Mesenchymal stem cell (in vitro differentiated cells and primary cell): ENCODE results near the gene BNIP3.

Experiments used
- DNase-seq: peaks from one replicate; pipeline ENCODE4 v3.0.0-alpha.2; 2013
- H2AFZ ChIP-seq: one replicate; pipeline ENCODE4 v1.6.1; 2013; ENCODE audit warnings: low read depth, mild to moderate bottlenecking, control low read depth, inconsistent platforms, low read length, moderate library complexity
- H2AK5ac ChIP-seq: 2 replicates; pipeline ENCODE4 v1.6.1; 2013; ENCODE audit warnings: low read length, moderate library complexity, mild to moderate bottlenecking, inconsistent platforms; ENCODE audit not compliant: severe bottlenecking
- H2BK120ac ChIP-seq: one replicate; pipeline ENCODE4 v1.6.1; 2013; ENCODE audit warnings: low read depth, mild to moderate bottlenecking, inconsistent platforms, low read length, moderate library complexity
- H2BK12ac ChIP-seq, 2 experiments: one replicate each; pipeline ENCODE4 v1.6.1; 2013; ENCODE audit warnings: inconsistent platforms in 2 of 2, low read length in 2 of 2, mild to moderate bottlenecking in 2 of 2, moderate library complexity in 2 of 2, control low read depth in 1 of 2
- H2BK15ac ChIP-seq: one replicate; pipeline ENCODE4 v1.6.1; 2013; ENCODE audit warnings: mild to moderate bottlenecking, low read depth, inconsistent platforms; ENCODE audit not compliant: poor library complexity, severe bottlenecking
- H2BK5ac ChIP-seq: 2 replicates; pipeline ENCODE4 v1.6.1; 2013; ENCODE audit warnings: low read depth, mild to moderate bottlenecking, low read length, control low read depth, inconsistent platforms; ENCODE audit not compliant: poor library complexity, severe bottlenecking
- H3K14ac ChIP-seq, 2 experiments: one replicate each; pipeline ENCODE4 v1.6.1; 2013; ENCODE audit warnings: inconsistent platforms in 2 of 2, low read length in 2 of 2, control low read depth in 1 of 2, mild to moderate bottlenecking in 1 of 2, moderate library complexity in 1 of 2
- H3K18ac ChIP-seq, 2 experiments: one replicate each; pipeline ENCODE4 v1.6.1; 2013; ENCODE audit warnings: inconsistent platforms in 2 of 2, low read length in 2 of 2, control low read depth in 1 of 2, low read depth in 1 of 2, mild to moderate bottlenecking in 1 of 2
- H3K23ac ChIP-seq, 2 experiments: one replicate each; pipeline ENCODE4 v1.6.1; 2013; ENCODE audit warnings: inconsistent platforms in 2 of 2, low read length in 2 of 2, mild to moderate bottlenecking in 2 of 2, moderate library complexity in 2 of 2, control low read depth in 1 of 2
- H3K27ac ChIP-seq: 2 replicates; pipeline ENCODE4 v1.5.1; 2013; ENCODE audit warnings: mild to moderate bottlenecking, moderate library complexity, low read length, control low read depth, inconsistent platforms; ENCODE audit not compliant: poor library complexity, severe bottlenecking
- H3K27me3 ChIP-seq, 2 experiments: 2 replicates each; pipeline versions ENCODE4 v1.6.1 to v1.7.0; 2013; ENCODE audit warnings: low read length in 2 of 2, mild to moderate bottlenecking in 2 of 2, moderate library complexity in 2 of 2, control low read depth in 1 of 2, inconsistent platforms in 1 of 2; ENCODE audit not compliant: control insufficient read depth in 1 of 2, insufficient read depth in 1 of 2
- H3K36me3 ChIP-seq, 2 experiments: 2 replicates each; pipeline versions ENCODE4 v1.6.1 to v1.7.0; 2013; ENCODE audit warnings: low read length in 2 of 2, control low read depth in 1 of 2, inconsistent platforms in 1 of 2, low read depth in 1 of 2, mild to moderate bottlenecking in 1 of 2; ENCODE audit not compliant: insufficient read depth in 2 of 2, control insufficient read depth in 1 of 2
- H3K4ac ChIP-seq, 2 experiments: one replicate each; pipeline ENCODE4 v1.6.1; 2013; ENCODE audit warnings: inconsistent platforms in 2 of 2, low read length in 2 of 2, mild to moderate bottlenecking in 2 of 2, moderate library complexity in 2 of 2, control low read depth in 1 of 2, low read depth in 1 of 2
- H3K4me1 ChIP-seq: 2 replicates; pipeline ENCODE4 v1.6.1; 2013; ENCODE audit warnings: low read depth, low read length, control low read depth; ENCODE audit not compliant: control insufficient read depth, insufficient read depth
- H3K4me2 ChIP-seq: 2 replicates; pipeline ENCODE4 v1.6.1; 2013; ENCODE audit warnings: low read length, mild to moderate bottlenecking, inconsistent platforms; ENCODE audit not compliant: poor library complexity, severe bottlenecking
- H3K4me3 ChIP-seq, 2 experiments: 2 replicates each; pipeline versions ENCODE4 v1.5.1 to v1.7.0; 2013; ENCODE audit warnings: low read length in 2 of 2, mild to moderate bottlenecking in 2 of 2, control low read depth in 1 of 2, low read depth in 1 of 2; ENCODE audit not compliant: insufficient read depth in 1 of 2
- H3K79me1 ChIP-seq: replicated peaks from 2 replicates; pipeline ENCODE4 v1.6.1; 2013; ENCODE audit warnings: mild to moderate bottlenecking, control low read depth, low read length, inconsistent platforms; ENCODE audit not compliant: poor library complexity, severe bottlenecking
- H3K9ac ChIP-seq: 2 replicates; pipeline ENCODE4 v1.7.0; 2013; ENCODE audit warnings: mild to moderate bottlenecking, low read length, moderate library complexity
- H3K9me3 ChIP-seq: 2 replicates; pipeline ENCODE4 v1.7.0; 2013; ENCODE audit warnings: mild to moderate bottlenecking, low read length; ENCODE audit not compliant: control insufficient read depth
- H4K8ac ChIP-seq: one replicate; pipeline ENCODE4 v1.6.1; 2013; ENCODE audit warnings: inconsistent platforms, mild to moderate bottlenecking, low read length, moderate library complexity
- H4K91ac ChIP-seq: one replicate; pipeline ENCODE4 v1.6.1; 2013; ENCODE audit warnings: mild to moderate bottlenecking, low read length, inconsistent platforms
- WGBS: methylation state at CpG from one replicate; pipeline ENCODE4 v1.1.7; 2013; ENCODE audit warnings: mixed read lengths; 5-methylcytosine and 5-hydroxymethylcytosine counted together

BNIP3 gene

GRCh38 chr10:132023092-132023811, 41.5 kb upstream of the BNIP3 start:
- Histone ChIP-seq H3K27ac (no peak overlapping the region), H4K8ac (no peak overlapping the region), H3K4me1 (peaks cover 4% of the 10 kb centered on the region), H2BK5ac (no peak overlapping the region), H3K14ac (no peak overlapping the region), H3K79me1 (no peaks in the 10 kb centered on the region), H3K36me3 (no peaks in the 10 kb centered on the region), H2BK15ac (peak overlapping the region; percentile 13), H3K4me2 (no peak overlapping the region), H2BK12ac (no peak overlapping the region), H3K9ac (peak overlapping the region; percentile 83), H2AK5ac (no peak overlapping the region), H3K18ac (peak overlapping the region in 1 of 2 experiments; percentile 44), H3K4ac (no peak overlapping the region), H4K91ac (no peak overlapping the region), H3K4me3 (peak overlapping the region in 1 of 2 experiments; percentile 77), H3K27me3 (peaks cover 31 to 42% of the 10 kb centered on the region in 2 experiments), H2BK120ac (no peak overlapping the region), H3K9me3 (no peaks in the 10 kb centered on the region), H3K23ac (no peak overlapping the region), H2AFZ (no peak overlapping the region)
- DNase-seq, result peak; percentile 71
- WGBS, result 30% methylated on average over 36 of the region's 36 CpGs

- 86% methylated on average over 18 of the region's 18 CpGs for WGBS
- peaks cover 3% of the 10 kb centered on the region for H3K4me1 ChIP-seq
- no peak overlapping the region for H3K4me2 ChIP-seq
Observed at GRCh38 chr10:132022241-132022640, 40.5 kb upstream of the BNIP3 start.

GRCh38 chr10:132021504-132022143, 39.9 kb upstream of the BNIP3 start:
- Histone ChIP-seq H3K4ac (no peak overlapping the region), H3K4me1 (peaks cover 2% of the 10 kb centered on the region), H3K9me3 (no peaks in the 10 kb centered on the region), H4K8ac (no peak overlapping the region), H4K91ac (no peak overlapping the region), H3K9ac (no peak overlapping the region), H3K14ac (no peak overlapping the region), H3K79me1 (no peaks in the 10 kb centered on the region), H3K4me2 (no peak overlapping the region), H2BK12ac (no peak overlapping the region), H2AK5ac (no peak overlapping the region), H3K23ac (no peak overlapping the region), H3K4me3 (no peak overlapping the region), H2BK15ac (no peak overlapping the region), H3K18ac (no peak overlapping the region), H2BK120ac (no peak overlapping the region), H2BK5ac (no peak overlapping the region), H3K27me3 (peaks cover 31 to 42% of the 10 kb centered on the region in 2 experiments), H3K36me3 (no peaks in the 10 kb centered on the region), H2AFZ (no peak overlapping the region), H3K27ac (no peak overlapping the region)
- WGBS, result 84% methylated on average over 16 of the region's 16 CpGs
- no peak for DNase-seq

More at GRCh38 chr10:132022241-132022640, 40.5 kb upstream of the BNIP3 start:
- Histone ChIP-seq H3K18ac (no peak overlapping the region), H2BK5ac (no peak overlapping the region), H2BK12ac (peak overlapping the region in 1 of 2 experiments; percentile 26), H2AK5ac (no peak overlapping the region), H2BK15ac (no peak overlapping the region), H3K14ac (no peak overlapping the region), H3K23ac (no peak overlapping the region), H3K4ac (no peak overlapping the region), H4K91ac (no peak overlapping the region), H2BK120ac (no peak overlapping the region), H3K79me1 (no peaks in the 10 kb centered on the region), H3K9me3 (no peaks in the 10 kb centered on the region), H3K27me3 (peaks cover 31 to 41% of the 10 kb centered on the region in 2 experiments), H3K36me3 (no peaks in the 10 kb centered on the region), H4K8ac (no peak overlapping the region), H3K9ac (no peak overlapping the region), H3K4me3 (no peak overlapping the region), H2AFZ (no peak overlapping the region), H3K27ac (no peak overlapping the region)
- DNase-seq, result no peak

GRCh38 chr10:132021046-132021445, 39.3 kb upstream of the BNIP3 start:
- H3K9me3 ChIP-seq, result no peaks in the 10 kb centered on the region
- H3K27me3 ChIP-seq, result peaks cover 31 to 39% of the 10 kb centered on the region in 2 experiments
- no peak overlapping the region for H3K18ac ChIP-seq
- H3K23ac ChIP-seq, result no peak overlapping the region
- no peaks in the 10 kb centered on the region for H3K79me1 ChIP-seq
- H3K4me3 ChIP-seq, result no peak overlapping the region
- H3K27ac ChIP-seq, result no peak overlapping the region
- H4K91ac ChIP-seq, result no peak overlapping the region
- H3K14ac ChIP-seq, result no peak overlapping the region
- no peak overlapping the region for H2BK15ac ChIP-seq
- no peak overlapping the region for H3K9ac ChIP-seq
- no peak overlapping the region for H3K4me2 ChIP-seq
- DNase-seq, result no peak
- no peaks in the 10 kb centered on the region for H3K36me3 ChIP-seq
- 95% methylated on average over 24 of the region's 24 CpGs for WGBS
- H2BK5ac ChIP-seq, result no peak overlapping the region
- no peak overlapping the region for H4K8ac ChIP-seq
- H3K4me1 ChIP-seq, result peaks cover 2% of the 10 kb centered on the region
- no peak overlapping the region for H2BK12ac ChIP-seq
- H2AK5ac ChIP-seq, result no peak overlapping the region
- H2AFZ ChIP-seq, result no peak overlapping the region
- H3K4ac ChIP-seq, result no peak overlapping the region
- no peak overlapping the region for H2BK120ac ChIP-seq
